ENCODE results near the gene CIAPIN1.

The CIAPIN1 gene

DNA sequence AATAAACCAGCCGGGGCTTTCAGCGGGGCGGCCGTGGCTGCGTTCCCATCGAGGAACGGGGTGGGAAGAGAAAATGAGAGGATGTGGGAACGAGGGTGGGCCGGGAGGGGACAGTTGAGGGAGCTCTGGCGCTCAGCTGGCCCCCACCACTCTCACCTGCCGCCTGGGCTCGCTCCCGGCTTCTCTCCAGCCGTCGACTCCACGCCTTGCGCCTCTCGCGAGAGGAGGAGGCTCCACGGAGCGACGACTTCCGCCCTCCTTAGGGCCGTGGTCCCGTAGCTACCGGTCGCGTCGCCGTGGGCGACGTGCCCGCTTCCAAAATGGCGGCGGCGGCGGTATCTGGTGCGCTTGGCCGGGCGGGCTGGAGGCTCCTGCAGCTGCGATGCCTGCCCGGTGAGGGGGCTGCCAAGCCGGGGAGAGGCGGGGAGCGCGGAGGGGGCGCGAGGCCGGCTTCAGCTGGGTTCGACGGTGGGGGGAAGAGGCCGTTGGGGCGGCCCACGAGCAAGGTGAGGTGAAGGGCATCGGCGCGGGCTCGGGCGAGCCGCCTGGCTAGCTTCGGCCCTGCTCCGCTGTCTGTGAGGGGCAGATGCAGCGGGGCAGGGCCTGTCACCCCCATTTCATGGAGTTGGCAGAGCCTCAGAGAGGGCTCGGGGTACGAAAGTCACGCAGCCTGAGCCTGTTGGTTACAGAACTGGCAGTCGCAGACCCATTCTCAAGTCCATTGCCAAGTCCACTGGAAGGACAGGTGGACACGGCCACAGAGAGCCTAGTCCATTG is at the start of gene CIAPIN1, which contains the start of gene COQ9:
Gene CIAPIN1, minus strand, starts transcription at position 200 of the 777 bp plus-strand sequence. CDS start 6,457 bp downstream, outside the sequence.
Gene COQ9, plus strand, starts transcription at position 294 of the 777 bp plus-strand sequence. Its CDS starts 27 bp downstream, at position 321.
- peak; percentile 98 for DNase-seq

DNA sequence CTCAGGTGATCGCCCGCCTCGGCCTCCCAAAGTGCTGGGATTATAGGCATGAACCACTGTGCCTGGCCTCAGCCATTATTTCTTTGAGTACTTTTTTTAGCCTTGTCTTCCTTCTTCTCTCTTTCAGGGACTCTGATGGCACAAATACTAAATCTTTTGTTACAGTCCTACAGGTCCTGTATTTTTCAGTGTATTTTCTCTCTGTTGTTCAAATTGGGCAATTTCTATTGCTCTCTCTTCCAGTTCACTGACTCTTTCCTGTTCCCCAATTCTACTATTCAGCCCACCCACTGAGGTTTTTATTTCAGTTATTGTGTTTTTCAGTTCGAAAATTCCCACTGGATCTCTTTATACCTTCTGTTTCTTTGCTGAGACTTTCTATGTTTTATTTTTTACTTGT is 46.6 kb upstream of the CIAPIN1 start:
- DNase-seq: no peak

DNA sequence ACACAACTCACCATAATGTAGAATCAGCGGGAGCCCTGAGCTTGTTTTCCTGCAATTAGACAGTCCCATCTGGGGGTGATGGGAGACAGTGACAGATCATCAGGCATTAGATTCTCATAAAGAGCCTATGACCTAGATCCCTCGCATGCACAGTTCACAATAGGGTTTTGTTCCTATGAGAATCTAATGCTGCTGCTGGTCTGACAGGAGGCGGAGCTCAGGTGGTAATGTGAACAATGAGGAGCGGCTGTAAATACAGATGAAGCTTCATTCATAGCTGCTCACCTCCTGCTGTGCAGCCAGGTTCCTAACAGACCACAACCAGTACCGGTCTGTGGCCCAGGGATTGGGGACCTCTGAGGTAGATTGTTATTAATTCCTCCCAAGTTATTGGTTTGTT is 42.0 kb upstream of the CIAPIN1 start:
- DNase-seq: no peak

DNA sequence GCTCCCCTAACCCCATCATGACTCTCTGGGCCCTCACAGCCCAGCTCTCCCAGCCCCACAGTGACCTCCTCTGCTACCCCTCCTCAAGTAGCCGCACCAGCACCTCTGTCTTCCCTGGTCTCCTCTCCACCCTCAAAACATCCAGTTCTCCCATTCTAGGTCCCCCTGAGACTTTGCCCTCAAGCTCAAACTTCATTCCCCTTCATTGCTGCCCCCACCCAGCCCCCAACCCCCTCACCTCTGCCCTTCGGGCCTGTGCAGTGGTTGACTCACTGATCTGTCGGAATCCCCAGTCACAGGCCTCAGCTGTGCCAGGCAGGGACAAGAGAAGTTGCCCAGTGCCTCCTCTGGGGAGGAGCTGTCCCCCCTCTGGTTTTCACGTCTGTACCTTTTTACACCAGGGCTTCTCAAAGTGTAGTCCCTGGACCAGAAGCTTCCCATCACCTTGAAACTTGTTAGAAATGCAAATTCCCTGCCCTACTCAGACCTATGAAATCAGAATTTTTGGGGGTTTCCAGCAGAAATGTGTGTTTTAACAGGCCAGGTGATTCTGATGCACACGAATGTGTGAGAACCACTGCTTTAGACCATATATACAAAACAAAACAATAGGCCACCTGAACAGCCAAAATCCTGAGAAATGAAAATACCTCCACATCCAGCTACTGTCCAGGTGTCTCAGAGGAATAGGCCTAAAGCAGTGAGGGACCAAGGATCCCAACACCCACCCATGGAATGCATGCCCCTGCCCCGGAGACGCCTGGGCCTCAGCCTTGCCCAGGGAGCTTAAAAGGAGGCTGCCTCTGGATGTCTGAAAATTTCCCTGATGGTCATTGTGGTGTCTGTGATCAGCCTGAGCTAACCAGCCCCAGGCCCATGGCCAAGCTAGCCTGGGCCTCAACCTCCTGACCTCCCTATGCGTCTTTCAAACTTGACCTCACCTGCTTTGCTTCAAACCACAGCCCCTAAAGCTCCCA is 40.0 kb upstream of the CIAPIN1 start:
- no peak for DNase-seq

DNA sequence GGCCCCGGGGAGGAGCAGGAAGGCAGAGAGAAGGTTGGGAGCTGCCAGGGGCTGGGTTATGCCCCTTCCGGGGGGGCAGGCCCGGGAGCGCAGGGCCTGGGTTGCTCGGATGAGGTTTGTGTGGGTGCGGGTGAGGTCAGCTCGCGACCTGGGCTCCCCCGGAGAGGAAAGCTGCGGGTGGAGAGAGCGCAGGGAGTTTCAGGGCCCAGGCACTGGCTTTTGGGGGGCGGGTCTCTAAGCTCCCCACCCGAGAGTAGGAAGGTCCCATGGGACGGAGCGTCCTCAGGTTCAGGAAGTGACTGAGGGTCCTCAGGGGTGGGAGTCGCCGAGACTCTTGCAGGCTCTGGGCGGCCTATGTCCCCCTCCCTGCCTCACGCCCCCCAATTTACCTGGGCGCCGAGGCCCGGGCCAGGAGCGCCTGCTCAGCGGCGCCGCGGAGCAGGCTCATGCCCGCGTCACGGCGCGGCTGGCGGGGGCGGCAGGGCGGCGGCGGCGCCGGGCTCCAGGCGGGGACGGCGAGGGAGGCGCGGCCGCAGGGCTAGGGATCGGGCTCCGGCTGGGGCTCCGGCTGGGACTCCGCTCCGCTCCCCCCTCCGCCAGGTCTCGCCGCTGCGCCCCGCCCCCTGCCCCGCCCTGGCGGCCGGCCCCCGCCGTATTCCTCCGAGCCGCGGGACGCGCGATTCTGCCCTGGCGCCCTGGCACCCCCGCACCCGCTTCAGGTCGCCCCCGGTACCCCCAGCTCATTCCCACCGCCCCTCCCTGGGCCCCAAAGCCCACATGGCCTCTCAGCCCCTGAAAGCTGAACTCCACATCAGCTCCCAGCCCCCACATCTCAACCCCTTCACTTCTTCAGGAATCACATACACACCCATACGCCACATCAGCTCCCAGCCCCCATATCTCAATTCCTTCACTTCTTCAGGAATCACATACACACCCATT is 39.0 kb upstream of the CIAPIN1 start, which contains the start of gene DOK4:
Gene DOK4, minus strand, starts transcription at position 578 of the 942 bp plus-strand sequence. CDS start 6,986 bp downstream, outside the sequence.
- peak; percentile 90 for DNase-seq

DNA sequence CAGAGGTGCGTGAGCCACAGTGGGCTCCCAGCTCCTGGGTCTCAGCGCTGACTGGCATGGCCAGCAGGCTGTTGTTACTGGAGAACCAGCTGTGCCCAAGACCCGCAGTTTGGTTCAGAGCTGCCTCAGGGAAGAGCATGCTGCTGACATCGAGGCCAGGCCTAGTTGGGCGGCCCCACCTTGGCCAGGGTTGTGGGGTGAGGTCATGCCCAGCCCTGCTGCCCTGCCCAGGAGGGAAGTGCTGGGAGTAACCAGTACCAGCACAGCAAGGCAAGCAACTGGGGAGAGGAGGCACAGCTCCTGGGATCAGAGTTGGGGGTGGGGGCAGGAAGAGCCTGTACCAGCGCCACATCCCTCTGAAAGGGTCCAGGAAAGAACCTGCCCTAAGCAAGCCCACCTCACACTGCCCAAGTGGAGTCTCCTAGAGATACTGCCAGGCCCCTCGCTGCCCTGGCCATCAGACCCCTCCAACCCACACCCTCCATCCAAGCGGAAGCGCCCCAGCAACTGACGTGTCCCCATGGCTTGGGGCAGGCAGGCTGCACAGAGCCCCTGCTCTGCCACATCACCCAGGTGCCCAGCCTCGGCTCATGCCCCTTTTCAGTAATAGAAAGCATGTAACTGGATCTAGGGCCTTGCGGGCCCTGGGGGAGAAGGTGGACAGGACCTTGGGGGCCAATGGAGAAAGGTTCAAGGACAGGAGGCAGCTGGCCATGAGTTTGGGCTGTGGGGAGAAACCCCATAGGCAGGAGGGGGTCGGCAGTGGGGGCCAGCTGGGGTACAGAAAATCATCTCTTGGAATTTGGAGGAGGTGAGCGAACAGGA is 38.1 kb upstream of the CIAPIN1 start:
- DNase-seq: no peak

DNA sequence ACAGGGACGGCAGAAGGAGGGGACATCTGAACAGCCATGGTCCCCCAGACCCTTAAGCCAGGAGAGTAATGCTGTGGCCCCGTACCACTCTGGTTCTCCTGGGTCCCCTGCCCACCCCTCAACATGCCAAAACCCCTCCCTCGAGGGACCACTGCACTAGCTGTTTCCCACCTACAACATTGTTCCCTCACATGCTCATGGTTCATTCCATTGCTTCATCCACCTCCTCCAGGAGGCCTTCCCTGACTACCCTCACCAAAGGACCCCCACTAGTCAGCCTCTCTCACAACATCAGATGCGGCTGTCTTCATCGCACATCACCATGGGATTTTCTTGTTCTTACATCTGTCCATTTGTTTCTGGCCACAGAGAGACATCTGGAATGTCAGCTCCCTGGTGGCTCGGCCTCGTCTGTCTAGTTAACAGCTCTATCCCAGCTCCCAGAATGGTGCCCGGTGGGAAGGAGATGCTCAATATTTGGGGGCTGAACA is 37.4 kb upstream of the CIAPIN1 start:
- no peak for DNase-seq

DNA sequence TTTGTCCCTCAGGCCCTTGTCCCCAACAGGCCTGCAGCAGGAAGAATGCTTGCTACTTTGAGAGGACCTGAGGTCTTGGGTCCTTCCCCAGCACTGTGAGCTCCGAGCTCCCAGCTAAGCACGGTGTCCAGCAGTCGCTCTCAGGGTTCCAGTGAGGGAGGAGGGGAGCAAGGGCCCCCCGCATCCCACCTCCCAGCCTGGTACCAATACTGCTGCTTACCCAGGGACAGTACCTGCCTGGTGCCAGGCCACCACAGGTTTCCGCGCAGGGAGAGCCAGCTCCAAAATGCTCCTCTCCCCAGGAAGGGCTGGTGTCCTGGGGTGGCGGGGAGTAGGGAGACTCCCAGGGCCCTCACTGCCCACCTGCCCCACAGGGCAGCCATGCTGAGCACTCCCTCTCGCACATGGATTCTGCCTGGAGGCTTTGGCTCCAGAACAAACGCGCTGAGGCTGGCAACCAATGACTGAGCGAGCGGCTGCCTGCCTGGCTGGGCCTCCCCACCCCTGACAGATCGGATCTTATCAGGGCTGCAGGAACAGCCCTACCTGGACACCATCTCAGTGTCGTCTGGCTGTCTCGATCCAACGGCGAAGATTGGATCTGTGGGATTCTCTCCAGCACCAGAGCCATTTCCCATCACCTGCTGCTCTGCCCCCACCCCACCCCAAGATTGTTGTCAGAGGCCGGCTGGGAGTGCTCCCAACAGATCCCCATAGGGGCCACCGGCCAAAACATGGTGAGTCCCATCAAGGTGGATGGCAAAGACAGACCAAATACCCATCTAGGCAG is 36.7 kb upstream of the CIAPIN1 start:
- DNase-seq: no peak

DNA sequence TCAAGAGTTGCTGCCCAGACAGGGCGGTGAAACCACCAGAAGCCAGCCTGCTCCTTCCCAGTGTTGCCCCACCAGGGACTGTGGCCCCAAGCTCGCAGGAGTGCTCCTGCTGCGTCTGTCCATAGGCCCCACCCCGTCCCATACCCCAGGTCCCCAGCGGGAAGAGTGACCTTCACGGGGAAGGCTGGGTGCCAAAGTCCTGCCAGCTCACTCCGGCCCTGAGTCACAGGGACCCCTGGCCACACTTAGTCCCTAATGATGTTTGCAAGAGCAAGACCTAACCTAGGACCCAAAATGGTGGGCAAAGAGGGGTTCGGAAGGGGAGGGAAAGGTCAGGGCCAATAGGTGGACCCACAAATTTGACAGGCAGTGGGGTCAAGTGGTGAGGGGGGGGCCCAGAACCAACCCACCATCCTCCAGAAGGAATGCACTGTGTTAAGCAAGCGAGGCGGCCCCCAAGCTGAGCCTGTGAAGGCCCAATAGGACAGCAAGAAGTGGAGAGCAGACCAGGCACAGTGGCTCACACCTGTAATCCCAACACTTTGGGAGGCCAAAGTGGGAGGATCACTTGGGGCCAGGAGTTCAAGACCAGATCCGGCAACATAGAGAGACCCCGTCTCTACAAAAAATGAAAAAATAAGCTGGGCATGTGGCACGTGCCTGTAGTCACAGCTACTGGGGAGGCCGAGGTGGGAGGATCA is 35.8 kb upstream of the CIAPIN1 start:
- no peak for DNase-seq

DNA sequence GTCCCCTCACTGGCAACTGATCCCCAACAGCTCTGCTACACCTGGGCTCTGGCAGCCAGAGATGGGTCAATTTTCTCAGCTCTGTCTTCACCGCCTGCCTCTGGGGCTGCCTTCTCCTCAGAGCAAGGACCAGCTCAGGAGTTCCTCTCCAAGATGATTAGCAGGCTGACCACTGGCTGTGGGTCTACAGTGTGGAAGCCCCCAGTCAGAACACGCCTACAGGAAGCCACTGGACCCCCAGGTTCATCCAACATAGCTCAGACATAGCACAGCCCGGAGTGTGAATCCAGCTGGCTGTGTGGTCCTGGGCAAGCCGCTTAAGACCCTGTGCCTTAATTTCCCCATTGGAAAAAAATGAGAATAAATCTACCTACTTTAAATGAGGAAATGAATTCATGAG is 34.2 kb upstream of the CIAPIN1 start:
- DNase-seq: no peak

DNA sequence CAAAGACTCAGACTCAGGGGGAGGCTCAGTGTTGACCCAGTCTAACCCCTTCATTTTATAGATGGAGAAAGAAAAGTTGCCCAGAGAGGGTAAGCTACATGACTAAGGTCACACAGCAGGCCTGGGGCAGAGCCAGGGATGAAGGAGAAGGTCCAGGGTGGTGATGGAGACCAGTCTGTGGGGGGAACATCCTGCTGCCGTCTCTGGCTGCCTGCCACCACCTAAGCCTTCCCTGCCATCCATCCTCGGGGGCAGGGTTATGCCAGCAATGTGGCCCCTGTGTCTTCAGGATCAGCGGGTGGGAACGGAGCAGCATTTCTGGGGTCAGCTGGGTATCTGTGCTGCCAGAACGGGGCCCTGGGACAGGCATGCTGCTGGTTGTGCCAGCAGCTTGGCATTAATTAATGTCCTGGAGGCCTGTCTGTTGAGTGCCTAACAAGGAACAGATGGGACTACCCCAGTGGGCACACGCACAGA is 33.6 kb upstream of the CIAPIN1 start:
- no peak for DNase-seq

DNA sequence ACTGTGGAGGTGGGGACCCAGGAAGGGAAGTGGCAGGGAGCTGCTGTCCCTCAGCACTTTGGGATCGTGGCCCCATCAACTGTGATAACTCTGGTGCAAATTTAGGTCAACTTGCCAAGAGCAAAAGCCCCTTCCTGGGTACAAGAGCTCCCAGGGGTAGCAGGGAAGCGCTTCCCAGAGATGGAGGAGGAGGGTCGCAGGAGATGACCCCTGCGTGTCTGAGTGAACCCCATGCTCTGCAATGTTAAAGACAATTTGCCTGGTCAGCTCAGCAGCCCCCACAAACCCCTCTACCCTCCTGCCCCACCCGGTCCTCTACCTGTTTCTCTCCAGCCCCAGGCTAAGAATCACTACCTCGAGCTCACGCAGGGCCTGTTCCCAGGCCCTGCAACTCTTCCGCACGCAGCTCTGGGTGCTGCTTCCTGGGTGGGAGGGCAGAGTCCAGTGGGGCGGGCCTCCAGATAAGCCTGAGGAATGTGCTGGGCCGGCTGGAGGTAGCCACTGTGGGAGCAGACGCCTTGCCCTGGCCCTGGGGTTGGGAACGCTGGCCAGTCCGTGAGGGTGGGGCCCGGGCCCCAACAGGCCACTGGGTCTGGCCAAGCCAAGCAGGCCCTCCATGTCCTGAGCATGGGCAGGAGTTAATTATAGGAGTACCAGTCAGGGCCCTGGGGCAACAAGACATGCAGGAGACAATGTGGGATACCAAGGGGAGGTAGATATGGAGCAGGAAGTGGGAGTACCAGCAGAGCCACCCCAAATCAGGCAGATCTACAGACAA is 33.0 kb upstream of the CIAPIN1 start:
- no peak for DNase-seq

DNA sequence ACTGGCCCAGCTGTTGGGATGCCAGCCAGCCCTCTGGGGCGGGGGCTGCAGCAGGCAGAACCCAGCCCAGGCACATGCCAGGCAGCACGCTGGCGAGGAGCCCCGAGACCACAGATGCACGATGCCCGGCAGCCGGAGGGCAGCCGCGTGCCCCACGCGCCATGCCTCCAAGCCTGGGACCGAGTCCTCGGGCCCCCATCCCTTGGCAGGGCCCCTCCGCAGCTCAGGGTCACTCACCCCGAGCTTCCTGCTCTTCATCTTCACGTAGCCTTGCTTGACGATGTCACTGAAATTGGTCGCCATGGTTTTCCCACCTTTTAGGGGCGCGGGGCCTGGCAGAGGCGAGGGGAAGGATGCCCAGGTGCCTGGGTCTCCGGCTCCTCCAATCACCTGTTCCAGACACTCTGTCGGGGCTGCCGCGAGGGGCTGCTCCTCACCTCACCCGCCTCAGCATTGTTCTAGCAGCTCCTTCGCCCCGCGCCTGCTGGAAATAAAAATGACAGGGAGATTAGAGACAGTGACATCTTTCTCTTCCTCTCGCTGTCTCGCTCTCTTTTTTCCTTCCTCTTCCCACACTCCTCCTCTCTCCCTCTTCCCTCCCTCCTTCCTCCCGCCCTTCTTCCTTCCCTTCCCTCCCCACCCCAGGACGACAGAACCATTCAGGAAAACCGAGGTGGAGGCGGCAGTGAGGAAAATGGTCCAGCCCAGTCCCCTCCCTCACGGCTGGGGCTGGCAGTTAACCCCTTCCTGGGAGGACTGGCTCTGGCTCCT is 32.2 kb upstream of the CIAPIN1 start:
- no peak for DNase-seq

DNA sequence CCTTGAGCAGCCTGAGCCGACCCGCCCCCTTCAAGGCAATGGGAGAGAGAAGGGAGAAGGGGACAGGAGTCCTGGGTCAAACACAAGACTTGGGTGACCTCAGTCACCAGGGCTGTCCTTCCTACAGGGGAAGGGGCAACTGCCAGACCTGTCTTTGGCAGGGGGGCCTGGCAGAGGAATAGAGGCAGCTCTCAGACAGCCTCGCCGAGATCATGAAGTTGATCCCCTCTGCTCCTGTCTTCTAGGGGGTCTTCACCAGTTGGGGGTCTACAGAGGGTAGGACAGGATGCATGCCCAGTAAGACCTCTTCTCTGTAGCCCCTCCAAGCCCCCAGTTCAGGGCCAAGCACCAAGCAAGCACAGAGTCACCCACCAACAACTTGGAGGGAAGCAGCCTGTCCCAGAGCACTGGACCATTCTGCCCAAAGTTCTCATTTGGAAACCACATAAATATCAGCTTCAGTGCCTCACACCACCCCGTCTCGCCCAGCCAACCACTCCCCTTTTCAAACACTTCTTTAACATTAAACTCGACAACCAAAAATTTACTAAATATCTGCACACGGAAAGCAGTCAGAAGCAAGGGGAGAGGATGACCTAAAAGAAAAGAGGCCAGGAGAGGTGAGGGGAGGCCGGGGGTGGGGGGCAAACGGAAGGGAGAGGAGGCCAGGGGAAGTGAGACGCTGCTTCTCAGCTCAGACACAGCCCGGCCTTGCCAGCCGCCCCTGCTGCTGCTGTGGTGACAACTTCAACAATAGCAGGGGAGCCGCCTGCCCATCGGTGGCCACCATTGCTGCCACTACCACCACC is 31.4 kb upstream of the CIAPIN1 start:
- DNase-seq: peak; percentile 36

DNA sequence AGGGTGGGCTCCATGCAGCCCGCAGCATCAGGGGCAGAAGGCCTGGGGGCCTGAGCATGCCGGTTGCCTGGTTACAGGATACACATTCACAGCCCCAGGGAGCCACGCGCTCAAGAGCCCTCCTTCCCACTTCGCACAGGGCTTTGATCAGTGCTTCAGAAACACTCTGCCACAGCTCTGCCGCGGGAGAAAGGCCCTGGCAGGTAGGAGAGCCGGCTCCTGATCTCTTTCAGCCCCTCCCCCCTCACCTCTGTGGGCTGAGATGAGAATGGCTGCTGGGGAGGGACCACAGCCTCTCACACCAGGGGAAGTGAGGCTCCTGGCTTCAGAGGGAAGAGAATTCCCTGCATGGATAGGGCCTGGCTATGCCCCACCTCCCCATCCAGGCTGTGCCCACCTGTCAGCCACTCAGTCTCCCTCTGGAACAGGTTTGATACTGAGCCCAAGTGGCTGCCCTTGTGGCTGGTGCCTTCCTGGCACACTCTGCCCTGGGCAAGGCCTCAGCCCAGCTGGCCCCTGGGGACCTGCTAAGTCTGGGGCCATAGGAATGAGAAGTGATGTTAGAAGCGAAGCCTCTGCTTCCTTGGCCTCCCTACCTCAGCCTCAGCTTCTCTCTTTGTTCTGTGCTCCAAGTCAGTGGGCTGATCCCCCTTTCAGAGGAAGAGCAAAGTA is 30.5 kb upstream of the CIAPIN1 start:
- DNase-seq: no peak
